HCT116 (cell line): ENCODE measurements around the gene KRT13. TPM values are rescaled to one million over a fixed set of nuclear protein-coding genes. Genes with fewer than 3 reads are reported as not detected.

ENCODE experiments used
- ATAC-seq: fragments of 200-7000 bp; cut with Tn5 transposase; 2 replicates; pipeline ENCODE4 v1.9.1; 2020; ENCODE audit warnings: mild to moderate bottlenecking, moderate library complexity
- BruUV-seq: library from RNA; stranded (reverse); fragments of 400-500 nt; replicated peaks from 2 replicates; lab custom pipeline; 2021; lab: Mats Ljungman, UMichigan
- CTCF ChIA-PET: fragments of 300-600 bp; sonication (Branson Sonifier 250); formaldehyde crosslinking; loops from one replicate; lab custom pipeline; 2021; ENCODE audit warnings: antibody characterized with exemption; lab: Charles Lee
- POLR2A ChIA-PET: fragments of 300-600, 350-600 bp; sonication (Branson Sonifier 250); formaldehyde crosslinking; loops from one replicate; lab custom pipeline; 2021; ENCODE audit warnings: antibody characterized with exemption; lab: Charles Lee
- RAD21 ChIA-PET, 2 experiments: fragments of 300-600 bp; sonication (Branson Sonifier 250); formaldehyde crosslinking; loops; one replicate each; lab custom pipeline; 2023; ENCODE audit warnings: low total read pairs in 2 of 2; ENCODE audit not compliant: uncharacterized antibody in 2 of 2, unreplicated experiment in 2 of 2, low non-redundant PET in 1 of 2; lab: Charles Lee
- DNase-seq: peaks from one replicate; pipeline ENCODE4 v3.0.0-alpha.2; 2010; ENCODE audit warnings: low read depth, low spot score
- H2AFZ ChIP-seq: fragments of 200-600 bp; shearing (Covaris generic), sonication (generic); 2 replicates; pipeline ENCODE4 v1.6.1; 2017; ENCODE audit warnings: low read depth, mixed run types, mixed read lengths, antibody characterized with exemption, low read length; ENCODE audit not compliant: poor library complexity, severe bottlenecking
- H3K27ac ChIP-seq: 2 replicates; pipeline ENCODE4 v1.5.1; 2012; ENCODE audit warnings: low read depth, low read length
- H3K27me3 ChIP-seq: fragments of 200-600 bp; sonication (generic); 2 replicates; pipeline ENCODE4 v1.6.1; 2016; ENCODE audit warnings: mixed run types, low read length, mixed read lengths; ENCODE audit not compliant: insufficient read depth
- H3K36me3 ChIP-seq, 2 experiments: fragments of 200-500 bp in 1 of 2; fragments of 200-600 bp in 1 of 2; sonication (Bioruptor generic) in 1 of 2; sonication (generic) in 1 of 2; 2 replicates each; pipeline versions ENCODE4 v1.5.1 to v1.6.1; 2014 to 2016; ENCODE audit warnings: low read length in 2 of 2, inconsistent platforms in 1 of 2, mixed read lengths in 1 of 2, mixed run types in 1 of 2; ENCODE audit not compliant: insufficient read depth in 2 of 2, control insufficient read depth in 1 of 2
- H3K4me1 ChIP-seq, 2 experiments: fragments of 200-600 bp in 1 of 2; sonication (generic) in 1 of 2; 2 replicates each; pipeline versions ENCODE4 v1.5.1 to v1.6.1; 2012 to 2017; ENCODE audit warnings: low read length in 2 of 2, inconsistent platforms in 1 of 2, mild to moderate bottlenecking in 1 of 2, mixed read lengths in 1 of 2, mixed run types in 1 of 2, moderate library complexity in 1 of 2; ENCODE audit not compliant: insufficient read depth in 2 of 2, control insufficient read depth in 1 of 2
- H3K4me2 ChIP-seq: fragments of 200-600 bp; sonication (generic); 2 replicates; pipeline ENCODE4 v1.6.1; 2017; ENCODE audit warnings: mixed run types, low read length, mixed read lengths
- H3K4me3 ChIP-seq, 2 experiments: fragments of 200-600 bp in 1 of 2; sonication (generic) in 1 of 2; replicated peaks in 1 of 2; 2 replicates each; pipeline ENCODE4 v1.5.1; 2011 to 2016; ENCODE audit warnings: low read length in 2 of 2, control low read depth in 1 of 2, low read depth in 1 of 2, mild to moderate bottlenecking in 1 of 2, mixed read lengths in 1 of 2, mixed run types in 1 of 2
- H3K79me2 ChIP-seq: fragments of 200-600 bp; sonication (generic); 2 replicates; pipeline ENCODE4 v1.6.1; 2017; ENCODE audit warnings: mild to moderate bottlenecking, mixed run types, low read length, moderate library complexity, mixed read lengths; ENCODE audit not compliant: insufficient read depth
- H3K9ac ChIP-seq: fragments of 200-600 bp; sonication (generic); 2 replicates; pipeline ENCODE4 v1.6.1; 2016; ENCODE audit warnings: low read length, mixed read lengths
- H3K9me2 ChIP-seq: fragments of 200-600 bp; sonication (generic), shearing (Covaris generic); 2 replicates; pipeline ENCODE4 v1.6.1; 2017; ENCODE audit warnings: mixed run types, mild to moderate bottlenecking, moderate library complexity; ENCODE audit not compliant: insufficient read depth
- H3K9me3 ChIP-seq, 2 experiments: fragments of 200-500 bp in 1 of 2; fragments of 200-600 bp in 1 of 2; sonication (Bioruptor generic) in 1 of 2; sonication (generic) in 1 of 2; 2 replicates each; pipeline ENCODE4 v1.6.1; 2014 to 2017; ENCODE audit warnings: low read length in 2 of 2, mixed read lengths in 2 of 2, inconsistent platforms in 1 of 2, low read depth in 1 of 2, mild to moderate bottlenecking in 1 of 2, mixed run types in 1 of 2, moderate library complexity in 1 of 2; ENCODE audit not compliant: control insufficient read depth in 1 of 2, insufficient read depth in 1 of 2
- H4K20me1 ChIP-seq: fragments of 200-600 bp; sonication (generic), shearing (Covaris generic); 2 replicates; pipeline ENCODE4 v1.6.1; 2017; ENCODE audit warnings: mixed run types, mild to moderate bottlenecking, moderate library complexity; ENCODE audit not compliant: insufficient read depth
- ATF3 ChIP-seq: IDR thresholded peaks from 2 replicates; pipeline ENCODE4 v1.6.1; 2012
- CEBPB ChIP-seq: IDR thresholded peaks from 2 replicates; pipeline ENCODE4 v1.6.1; 2012; ENCODE audit warnings: low read depth
- EZH2 ChIP-seq: fragments of 200-600 bp; sonication (generic); IDR thresholded peaks from 2 replicates; pipeline ENCODE4 v1.6.1; 2017; ENCODE audit warnings: antibody characterized with exemption, mixed run types
- FOSL1 ChIP-seq: IDR thresholded peaks from 2 replicates; pipeline ENCODE4 v1.6.1; 2012; ENCODE audit warnings: low read depth
- MAX ChIP-seq: IDR thresholded peaks from 2 replicates; pipeline ENCODE4 v1.6.1; 2012
- RAD21 ChIP-seq: IDR thresholded peaks from 2 replicates; pipeline ENCODE4 v1.6.1; 2012; ENCODE audit warnings: low read depth, mild to moderate bottlenecking
- ZBTB33 ChIP-seq: IDR thresholded peaks from 2 replicates; pipeline ENCODE4 v1.6.1; 2011; ENCODE audit warnings: mild to moderate bottlenecking, low read length, moderate library complexity; ENCODE audit not compliant: insufficient replicate concordance; ENCODE audit errors: extremely low read depth
- ZFX ChIP-seq: fragments of 450-650 bp; IDR thresholded peaks from 2 replicates; pipeline ENCODE4 v1.6.1; 2017
- intact Hi-C: fragments of 100-400 bp; cut with micrococcal nuclease; formaldehyde crosslinking; loops from 2 replicates; pipeline ENCODE4 v1.10.0; 2022
- total RNA-seq: library from RNA; stranded (reverse); gene quantifications from one replicate; pipeline ENCODE4 v1.2.1, GENCODE V29; 2021; ENCODE audit not compliant: unreplicated experiment

Gene KRT13
- total RNA-seq, 1 experiment from 2014 or later: 3.7 TPM

DNA sequence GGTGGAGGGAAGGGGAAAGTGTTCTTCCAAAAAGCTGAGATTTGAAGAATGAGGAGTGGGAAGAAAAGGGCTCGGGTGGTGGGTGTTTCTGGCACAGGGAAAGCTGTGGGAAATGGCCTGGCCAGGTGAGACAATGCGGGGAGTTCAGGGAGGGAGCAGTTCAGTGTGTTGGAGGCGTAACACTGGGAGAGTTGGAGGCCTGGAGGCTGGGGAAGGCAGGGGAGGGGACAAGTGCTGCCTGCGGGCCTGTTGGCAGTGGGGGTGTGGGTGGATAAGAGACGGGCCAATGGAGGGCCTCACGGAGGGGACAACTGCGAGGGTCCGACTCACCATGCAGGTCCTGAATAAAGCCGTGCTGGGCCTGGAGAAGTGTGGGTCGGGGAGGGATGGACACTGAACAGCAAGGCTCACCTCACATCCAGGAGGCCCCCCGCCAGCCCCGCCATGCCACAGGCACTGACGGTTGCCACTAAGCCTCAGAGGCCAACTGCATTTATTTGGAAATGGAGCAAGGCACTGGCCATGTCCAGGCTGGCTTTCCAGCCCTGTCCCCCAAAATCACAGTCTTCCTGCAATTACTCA lies 40.5 kb upstream of the KRT13 start:
- no peaks in the 10 kb centered on the region for H3K27me3 ChIP-seq
- CTCF ChIA-PET: no interaction called here
- no peaks in the 10 kb centered on the region for H4K20me1 ChIP-seq
- H3K4me1 ChIP-seq: peaks cover 39 to 75% of the 10 kb centered on the region in 2 experiments
- RAD21 ChIA-PET: no interaction called here
- BruUV-seq: no TSS peak
- TF ChIP-seq FOSL1: no peak
- TF ChIP-seq ATF3: no peak
- no peak for TF ChIP-seq CEBPB
- TF ChIP-seq RAD21: no peak
- no peak for TF ChIP-seq MAX
- TF ChIP-seq ZFX: no peak
- no peak for TF ChIP-seq ZBTB33
- no peak for TF ChIP-seq EZH2
- TF ChIP-seq, all 23 proteins: peak for 0
- peaks cover 0 to 8% of the 10 kb centered on the region in 2 experiments; a peak in 1 of 4 replicates for H3K9me3 ChIP-seq
- H3K36me3 ChIP-seq: no peaks in the 10 kb centered on the region
- no peak overlapping the region for H3K4me2 ChIP-seq
- H3K9me2 ChIP-seq: no peaks in the 10 kb centered on the region
- POLR2A ChIA-PET: interaction anchor here (5.5 to 6.5 kb wide), 2 partner anchors 18 to 21 kb away, joined by 68 to 148 read pairs; partner anchors contain the start of genes KRT15 and KRT19
- H3K9ac ChIP-seq: no peak overlapping the region
- ATAC-seq (no peak), DNase-seq (no peak)
- no peaks in the 10 kb centered on the region for H3K79me2 ChIP-seq
- H3K4me3 ChIP-seq: no peak overlapping the region
- peak overlapping the region; percentile 15; the same call in 1 of the 2 replicates for H3K27ac ChIP-seq
- no peak overlapping the region for H2AFZ ChIP-seq
- intact Hi-C loops: loop anchor here (5.0 to 10.0 kb wide), 2 partner anchors 224 to 931 kb away; no protein-coding TSS in a partner anchor
